GM12878 (cell line): ENCODE measurements around the gene MLLT3. TPM values are rescaled to one million over a fixed set of nuclear protein-coding genes. Genes with fewer than 3 reads are reported as not detected.

Source experiments
- ATAC-seq: fragments of 200-7000 bp; cut with Tn5 transposase; 3 replicates; pipeline ENCODE4 v1.9.1; 2020; ENCODE audit warnings: mild to moderate bottlenecking, moderate library complexity
- BruUV-seq: library from RNA; stranded (reverse); fragments of 400-500 nt; replicated peaks from 2 replicates; lab custom pipeline; 2021; lab: Mats Ljungman, UMichigan
- CTCF ChIA-PET: fragments of 300-600 bp; sonication (Branson Sonifier 250); formaldehyde crosslinking; extraction: SDS; loops from one replicate; lab custom pipeline; 2021; ENCODE audit warnings: inconsistent platforms; lab: Yijun Ruan, JAX
- POLR2A ChIA-PET: fragments of 350-600 bp; formaldehyde crosslinking; extraction: SDS; loops from one replicate; lab custom pipeline; 2021; ENCODE audit warnings: inconsistent platforms; lab: Charles Lee
- RAD21 ChIA-PET: fragments of 300-600 bp; sonication (Branson Sonifier 250); formaldehyde crosslinking; loops from one replicate; lab custom pipeline; 2023; ENCODE audit warnings: antibody characterized with exemption; ENCODE audit not compliant: unreplicated experiment; lab: Charles Lee
- SMC1A ChIA-PET: fragments of 300-600 bp; sonication (Branson Sonifier 250); formaldehyde crosslinking; loops from one replicate; lab custom pipeline; 2023; ENCODE audit not compliant: unreplicated experiment, uncharacterized antibody; lab: Charles Lee
- DNase-seq: peaks from one replicate; pipeline ENCODE4 v3.0.0-alpha.2; 2011; ENCODE audit warnings: low read depth, low spot score
- FAIRE-seq: peaks from 3 replicates; lab custom pipeline; 2011; peaks lifted over from hg19 to GRCh38; lab: Jason Lieb, UNC
- H2AFZ ChIP-seq: 2 replicates; pipeline ENCODE4 v1.6.0; 2011; ENCODE audit warnings: low read depth, low read length, control low read depth; ENCODE audit not compliant: control insufficient read depth
- H3K27ac ChIP-seq: 2 replicates; pipeline ENCODE4 v1.5.1; 2011; ENCODE audit warnings: control low read depth; ENCODE audit not compliant: control insufficient read depth, insufficient read depth
- H3K27me3 ChIP-seq, 2 experiments: replicated peaks in 1 of 2; 2 replicates each; pipeline versions ENCODE4 v1.6.0 to v1.6.1; 2011; ENCODE audit warnings: low read length in 1 of 2; ENCODE audit not compliant: control insufficient read depth in 2 of 2, insufficient read depth in 2 of 2
- H3K36me3 ChIP-seq, 2 experiments: 2 replicates each; pipeline ENCODE4 v1.5.1; 2011; ENCODE audit warnings: low read length in 1 of 2; ENCODE audit not compliant: control insufficient read depth in 2 of 2, insufficient read depth in 2 of 2
- H3K4me1 ChIP-seq: 2 replicates; pipeline ENCODE4 v1.6.1; 2011; ENCODE audit warnings: mild to moderate bottlenecking, low read length, moderate library complexity, mixed read lengths; ENCODE audit not compliant: control insufficient read depth, insufficient read depth
- H3K4me2 ChIP-seq: 2 replicates; pipeline ENCODE4 v1.6.0; 2011; ENCODE audit warnings: control low read depth; ENCODE audit not compliant: control insufficient read depth, insufficient read depth
- H3K4me3 ChIP-seq: fragments of 200-600 bp; sonication (generic); 2 replicates; pipeline ENCODE4 v1.5.1; 2016
- H3K79me2 ChIP-seq: 2 replicates; pipeline ENCODE4 v1.6.0; 2011; ENCODE audit warnings: low read length; ENCODE audit not compliant: control insufficient read depth, insufficient read depth
- H3K9ac ChIP-seq: 2 replicates; pipeline ENCODE4 v1.8.0; 2011; ENCODE audit warnings: low read length, control low read depth, mixed read lengths; ENCODE audit not compliant: control insufficient read depth, insufficient read depth
- H3K9me3 ChIP-seq: replicated peaks from 3 replicates; pipeline ENCODE4 v1.5.1; 2011; ENCODE audit warnings: mild to moderate bottlenecking, low read length; ENCODE audit not compliant: control insufficient read depth, insufficient read depth
- H4K20me1 ChIP-seq: 2 replicates; pipeline ENCODE4 v1.6.0; 2011; ENCODE audit not compliant: control insufficient read depth, insufficient read depth
- BCL3 ChIP-seq: IDR thresholded peaks from 2 replicates; pipeline ENCODE4 v1.6.1; 2011; ENCODE audit warnings: borderline replicate concordance, low read depth, mild to moderate bottlenecking, moderate library complexity, low read length; ENCODE audit not compliant: insufficient read depth, poor library complexity, severe bottlenecking
- CTCF ChIP-seq, 3 experiments: IDR thresholded peaks in 2 of 3; conservative IDR thresholded peaks in 1 of 3; 2 replicates each; pipeline ENCODE4 v1.5.1; 2011; ENCODE audit warnings: low read depth in 3 of 3, low read length in 3 of 3, mild to moderate bottlenecking in 3 of 3, control low read depth in 2 of 3, moderate library complexity in 2 of 3, inconsistent platforms in 1 of 3, mixed read lengths in 1 of 3; ENCODE audit not compliant: control insufficient read depth in 2 of 3, insufficient read depth in 1 of 3; ENCODE audit errors: extremely low read depth in 1 of 3
- E2F4 ChIP-seq: IDR thresholded peaks from 2 replicates; pipeline ENCODE4 v1.6.1; 2012; ENCODE audit warnings: low read depth, low read length, improper control_type of control experiment
- JUNB ChIP-seq: IDR thresholded peaks from 2 replicates; pipeline ENCODE4 v1.6.1; 2016; ENCODE audit warnings: antibody characterized with exemption, mild to moderate bottlenecking
- JUND ChIP-seq: IDR thresholded peaks from 2 replicates; pipeline ENCODE4 v1.6.1; 2012; ENCODE audit warnings: low read depth, mild to moderate bottlenecking, low read length, improper control_type of control experiment, moderate library complexity
- MEF2A ChIP-seq: IDR thresholded peaks from 2 replicates; pipeline ENCODE4 v1.6.1; 2011; ENCODE audit warnings: low read depth, mild to moderate bottlenecking, low read length, moderate library complexity; ENCODE audit not compliant: insufficient read depth
- NBN ChIP-seq: fragments of 450-650 bp; IDR thresholded peaks from 2 replicates; pipeline ENCODE4 v1.6.1; 2016
- NFIC ChIP-seq: IDR thresholded peaks from 2 replicates; pipeline ENCODE4 v1.6.1; 2012; ENCODE audit warnings: low read depth, mild to moderate bottlenecking, inconsistent platforms, low read length, moderate library complexity
- NKRF ChIP-seq: fragments of 450-650 bp; conservative IDR thresholded peaks from 2 replicates; pipeline ENCODE4 v1.6.1; 2017; ENCODE audit warnings: mild to moderate bottlenecking, moderate library complexity
- NR2F1 ChIP-seq: fragments of 450-650 bp; conservative IDR thresholded peaks from 2 replicates; pipeline ENCODE4 v1.6.1; 2017; ENCODE audit warnings: mild to moderate bottlenecking
- POU2F2 ChIP-seq: IDR thresholded peaks from 3 replicates; pipeline ENCODE4 v1.6.1; 2011; ENCODE audit warnings: low read depth, mild to moderate bottlenecking, low read length, borderline replicate concordance
- SKIL ChIP-seq: fragments of 450-650 bp; IDR thresholded peaks from 2 replicates; pipeline ENCODE4 v1.6.1; 2017; ENCODE audit warnings: mild to moderate bottlenecking, low read depth, inconsistent platforms; ENCODE audit not compliant: poor library complexity, severe bottlenecking
- SP1 ChIP-seq: IDR thresholded peaks from one replicate; pipeline ENCODE4 v1.6.1; 2011; ENCODE audit warnings: low read depth, low read length
- STAT3 ChIP-seq: IDR thresholded peaks from 2 replicates; pipeline ENCODE4 v1.6.1; 2011; ENCODE audit warnings: low read depth, low read length, improper control_type of control experiment
- TCF7 ChIP-seq: IDR thresholded peaks from 2 replicates; pipeline ENCODE4 v1.6.1; 2014; ENCODE audit warnings: antibody characterized with exemption, borderline replicate concordance
- WGBS: methylation state at CpG from one replicate; pipeline ENCODE4 v1.1.6; 2016; ENCODE audit warnings: low lambda C conversion rate; ENCODE audit not compliant: insufficient replicate concordance, insufficient coverage; ENCODE audit errors: missing lambda C conversion rate; 5-methylcytosine and 5-hydroxymethylcytosine counted together
- in situ Hi-C: fragments of 300-500 bp; cut with MboI; formaldehyde crosslinking; loops from 9 replicates; pipeline ENCODE4 v1.14.3; 2018; ENCODE audit warnings: mixed read lengths
- intact Hi-C: fragments of 100-400 bp; cut with micrococcal nuclease; formaldehyde crosslinking; loops from one replicate; pipeline ENCODE4 v1.14.2; 2022; ENCODE audit not compliant: unreplicated experiment
- polyA plus RNA-seq, 11 experiments: library from polyadenylated mRNA; depleted of rRNA in 4 of 11; unstranded in 6 of 11; stranded (reverse) in 5 of 11; fragments of >200 nt; fragmentation: Nextera tagmentation in 4 of 11; fragmentation: Illumina TruSeq in 1 of 11; extraction: Ambion mirVana in 4 of 11; extraction: Trizol in 1 of 11; gene quantifications; 1 replicate in 1 of 11; 2 replicates in 10 of 11; pipeline versions ENCODE4 v1.2.1 to v1.2.3, GENCODE V29; 2011 to 2016; ENCODE audit warnings: inconsistent platforms in 2 of 11, missing spikeins in 2 of 11, low read depth in 1 of 11
- total RNA-seq, 4 experiments: library from RNA; depleted of rRNA in 3 of 4; stranded (reverse); fragments of >200 nt in 3 of 4; fragmentation: Illumina TruSeq in 1 of 4; extraction: Trizol in 1 of 4; gene quantifications; 2 replicates each; pipeline versions ENCODE4 v1.2.1 to v1.2.3, GENCODE V29; 2013 to 2021

The MLLT3 gene
- total and polyA plus RNA-seq, 10 of the 15 experiments (the other 5 are each of a cell fraction or from before 2014, with no cell fraction given) = 17.7 to 72.3 (median 35.6) TPM

GRCh38 chr9:20570756-20571155 lies 51.5 kb downstream of the MLLT3 start:
- intact Hi-C loops (no loop called here), in situ Hi-C loops (no loop called here)
- H2AFZ ChIP-seq = no peak overlapping the region
- no peak overlapping the region for H3K4me3 ChIP-seq
- H3K79me2 ChIP-seq = peaks cover 59% of the 10 kb centered on the region
- BruUV-seq = no TSS peak
- peak; percentile 55 for TF ChIP-seq NR2F1
- no peak for TF ChIP-seq E2F4
- TF ChIP-seq JUNB = peak; percentile 82
- TF ChIP-seq MEF2A = 0 out of 2 replicates have a peak, but pooled peaks have one; percentile 18
- TF ChIP-seq JUND = peak; percentile 58; the same call in 1 of the 2 replicates
- peak; percentile 32 for TF ChIP-seq BCL3
- TF ChIP-seq SKIL = peak; percentile 18
- TF ChIP-seq STAT3 = no peak
- no peak for TF ChIP-seq TCF7
- TF ChIP-seq POU2F2 = no peak
- TF ChIP-seq SP1 = no peak
- TF ChIP-seq CTCF (IDR thresholded peaks at IDR 0.05 in 2 of 3, conservative IDR thresholded peaks at IDR 0.05 in 1 of 3; ENCODE audit: control insufficient read depth in 2 of 3, extremely low read depth in 1 of 3, insufficient read depth in 1 of 3, low read depth in 3 of 3, low read length in 3 of 3) = no peak
- TF ChIP-seq NBN = no peak
- TF ChIP-seq NFIC = 0 out of 2 replicates have a peak, but pooled peaks have one; percentile 17
- no peak for TF ChIP-seq NKRF
- ATAC-seq = peak; percentile 82
- FAIRE-seq = no peak
- no peaks in the 10 kb centered on the region; the same call in 2 of the 3 replicates for H3K9me3 ChIP-seq
- no peaks in the 10 kb centered on the region for H3K27me3 ChIP-seq
- POLR2A ChIA-PET = interaction anchor here (0.8 to 1.2 kb wide), 3 partner anchors 9 to 19 kb away, joined by 3 to 4 read pairs (median 3); no protein-coding TSS in a partner anchor
- SMC1A ChIA-PET = interaction anchor here (0.7 to 2.4 kb wide), 6 partner anchors 10 to 94 kb away, joined by 3 to 15 read pairs (median 4); no protein-coding TSS in a partner anchor
- RAD21 ChIA-PET = interaction anchor here (0.6 to 1.9 kb wide), 3 partner anchors 19 to 69 kb away, joined by 3 to 7 read pairs (median 4); no protein-coding TSS in a partner anchor
- H3K9ac ChIP-seq = no peak overlapping the region
- H3K4me2 ChIP-seq = peak overlapping the region; percentile 47
- DNase-seq = no peak
- CTCF ChIA-PET = interaction anchor here (0.6 kb wide), 2 partner anchors 17 to 75 kb away, joined by 3 read pairs; no protein-coding TSS in a partner anchor
- peak overlapping the region; percentile 15 for H3K27ac ChIP-seq
- no peaks in the 10 kb centered on the region for H4K20me1 ChIP-seq
- H3K4me1 ChIP-seq = peaks cover 16% of the 10 kb centered on the region
- 0% methylated on average over 1 of the region's 1 CpG for WGBS
- H3K36me3 ChIP-seq = no peaks in the 10 kb centered on the region
